GM21528 (cell line): ENCODE data around the gene CROCC.
"Not testable (repeated sequence)": the region's sequence is repeated elsewhere in the genome, so short reads cannot be mapped to it uniquely, and the experiment has no call there.

Experiments used
- ATAC-seq: cut with Tn5 transposase; IDR thresholded peaks from one replicate; pipeline ENCODE4 v1.9.1; 2021; ENCODE audit warnings: mild to moderate bottlenecking, moderate library complexity; ENCODE audit not compliant: unreplicated experiment, low FRiP score

The CROCC gene

DNA sequence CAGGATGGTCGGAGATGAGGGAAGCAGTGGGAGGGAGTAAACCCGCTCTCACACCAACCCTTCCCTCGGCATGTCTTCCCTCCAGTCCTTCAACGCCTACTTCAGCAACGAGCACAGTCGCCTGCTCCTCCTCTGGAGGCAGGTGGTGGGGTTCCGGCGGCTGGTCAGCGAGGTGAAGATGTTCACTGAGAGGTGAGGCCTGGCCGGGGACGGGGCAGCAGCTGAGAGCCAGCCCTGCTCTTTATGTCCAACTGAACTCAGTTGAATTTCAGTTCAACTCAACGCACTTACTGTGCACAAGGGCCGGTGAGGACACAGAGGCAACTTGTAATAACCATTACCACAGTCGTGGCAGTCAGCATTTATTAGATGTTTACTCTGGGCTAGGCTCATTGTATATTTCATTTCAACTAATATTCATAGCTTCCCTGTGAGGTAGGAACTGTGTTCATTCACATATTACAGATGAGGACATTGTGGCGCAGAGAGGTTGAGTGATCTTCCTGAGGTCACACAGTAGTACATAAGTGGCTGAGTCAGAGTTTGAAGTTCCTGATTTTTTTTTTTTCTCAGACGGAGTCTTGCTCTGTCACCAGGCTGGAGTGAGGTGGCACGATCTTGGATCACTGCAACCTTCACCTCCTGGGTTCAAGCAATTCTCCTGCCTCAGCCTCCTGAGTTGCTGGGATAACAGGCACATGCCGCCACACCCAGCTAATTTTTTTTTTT lies 9.6 kb downstream of the CROCC start:
- not testable (repeated sequence) for ATAC-seq

- ATAC-seq, result not testable (repeated sequence)
Measured at GRCh38 chr1:16933945-16934344, 12.2 kb downstream of the CROCC start.

GRCh38 chr1:16936580-16936979 lies 14.8 kb downstream of the CROCC start:
- not testable (repeated sequence) for ATAC-seq

- ATAC-seq, result no peak
Measured at GRCh38 chr1:16938351-16939321, 16.9 kb downstream of the CROCC start.

DNA sequence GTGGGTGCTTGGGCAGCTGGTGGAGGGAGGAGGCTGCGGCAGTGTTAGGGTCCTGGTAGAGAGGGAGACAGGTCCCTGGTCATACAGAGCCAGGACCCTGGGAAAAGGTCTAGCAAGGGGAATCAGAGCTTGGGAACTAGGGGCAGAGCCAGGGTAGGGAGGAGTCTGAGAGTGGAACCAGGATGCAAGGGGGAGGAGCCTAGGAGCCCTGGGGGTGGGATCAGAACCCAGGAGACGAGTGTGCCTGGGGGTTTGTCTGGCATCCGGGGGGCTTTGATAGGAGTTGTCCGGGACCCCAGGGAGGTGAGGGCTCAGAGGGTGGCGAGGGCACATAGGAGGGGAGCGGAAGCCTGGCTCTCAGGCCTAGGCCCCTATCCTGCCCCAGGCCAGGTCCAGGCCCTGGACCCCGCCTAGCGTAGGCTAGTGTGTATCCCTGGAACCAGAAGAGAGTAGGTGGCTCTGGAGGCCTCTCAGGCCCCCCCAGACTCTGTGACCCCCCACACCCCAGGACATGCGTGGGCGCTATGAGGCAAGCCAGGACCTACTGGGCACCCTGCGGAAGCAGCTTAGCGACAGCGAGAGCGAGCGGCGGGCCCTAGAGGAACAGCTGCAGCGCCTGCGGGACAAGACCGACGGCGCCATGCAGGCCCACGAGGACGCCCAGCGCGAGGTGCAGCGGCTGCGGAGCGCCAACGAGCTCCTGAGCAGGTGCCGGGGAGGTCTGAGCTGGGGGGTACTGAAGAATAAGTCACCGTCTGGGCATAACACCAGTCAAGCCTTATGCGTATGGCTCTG lies 17.9 kb downstream of the CROCC start:
- ATAC-seq, result not testable (repeated sequence)

- ATAC-seq, result no peak
Measured at GRCh38 chr1:16944038-16944437, 22.3 kb downstream of the CROCC start.

DNA sequence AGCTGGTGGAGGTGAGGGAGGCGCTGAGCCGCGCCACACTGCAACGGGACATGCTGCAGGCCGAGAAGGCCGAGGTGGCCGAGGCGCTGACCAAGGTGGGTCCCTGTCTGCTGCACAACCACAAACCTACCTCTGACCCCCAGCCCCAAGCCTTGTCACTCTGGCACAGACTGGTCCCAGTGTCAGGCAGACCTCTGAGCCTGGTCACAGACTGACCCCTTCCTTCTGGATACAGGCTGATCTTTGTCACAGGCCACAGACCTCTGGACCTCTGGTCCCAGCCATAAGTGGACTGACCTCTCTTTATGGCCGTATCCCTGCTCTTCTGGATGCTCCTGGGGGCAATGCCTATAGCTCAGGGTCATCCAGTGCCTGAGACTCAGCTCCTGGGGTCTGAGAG lies 23.8 kb downstream of the CROCC start:
- ATAC-seq, result not testable (repeated sequence)

DNA sequence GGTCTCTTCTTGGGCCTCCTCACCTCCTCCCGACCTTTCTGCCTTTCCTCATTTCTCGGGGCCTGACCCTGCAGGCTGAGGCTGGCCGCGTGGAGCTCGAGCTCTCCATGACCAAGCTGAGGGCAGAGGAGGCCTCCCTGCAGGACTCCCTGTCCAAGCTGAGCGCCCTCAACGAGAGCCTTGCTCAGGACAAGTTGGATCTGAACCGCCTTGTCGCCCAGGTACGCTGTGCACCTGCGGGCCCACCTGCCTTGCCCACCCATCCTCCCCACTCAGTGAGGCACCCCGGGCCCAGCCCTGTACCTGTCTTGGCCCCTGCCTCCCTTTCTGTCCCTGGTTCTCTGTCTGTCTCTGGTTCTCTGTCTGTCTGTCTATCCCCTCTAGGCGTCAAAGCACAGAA lies 24.5 kb downstream of the CROCC start:
- ATAC-seq, result not testable (repeated sequence)

- ATAC-seq, result no peak
Measured at GRCh38 chr1:16946646-16947045, 24.9 kb downstream of the CROCC start.

- ATAC-seq, result not testable (repeated sequence)
Measured at GRCh38 chr1:16948282-16948891, 26.7 kb downstream of the CROCC start.

DNA sequence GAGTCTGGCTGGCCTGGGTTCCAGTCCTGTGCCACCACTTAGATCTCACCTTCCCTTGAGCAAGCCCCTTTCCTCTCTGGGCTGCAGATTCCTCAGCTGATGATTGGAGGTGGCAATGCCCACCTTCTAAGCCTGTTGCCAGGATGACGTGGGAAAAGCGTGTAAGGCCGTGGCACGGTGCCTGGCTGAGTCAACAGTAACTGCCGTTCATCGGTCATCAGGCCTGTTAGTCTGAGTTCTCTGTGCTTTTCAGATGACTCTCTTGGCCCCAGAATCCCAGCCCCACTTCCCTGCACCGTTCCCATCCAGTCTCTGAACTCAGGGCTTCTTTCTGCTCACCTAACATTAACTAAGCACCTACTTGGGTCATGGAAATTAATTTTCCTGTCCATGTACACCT lies 27.3 kb downstream of the CROCC start:
- ATAC-seq, result not testable (repeated sequence)

GRCh38 chr1:16952376-16952775 lies 30.6 kb downstream of the CROCC start:
- ATAC-seq, result not testable (repeated sequence)

GRCh38 chr1:16954579-16954978 lies 32.8 kb downstream of the CROCC start:
- no peak for ATAC-seq

GRCh38 chr1:16955186-16955585 lies 33.5 kb downstream of the CROCC start:
- no peak for ATAC-seq

- no peak for ATAC-seq
Measured at GRCh38 chr1:16956775-16957174, 35.0 kb downstream of the CROCC start.

DNA sequence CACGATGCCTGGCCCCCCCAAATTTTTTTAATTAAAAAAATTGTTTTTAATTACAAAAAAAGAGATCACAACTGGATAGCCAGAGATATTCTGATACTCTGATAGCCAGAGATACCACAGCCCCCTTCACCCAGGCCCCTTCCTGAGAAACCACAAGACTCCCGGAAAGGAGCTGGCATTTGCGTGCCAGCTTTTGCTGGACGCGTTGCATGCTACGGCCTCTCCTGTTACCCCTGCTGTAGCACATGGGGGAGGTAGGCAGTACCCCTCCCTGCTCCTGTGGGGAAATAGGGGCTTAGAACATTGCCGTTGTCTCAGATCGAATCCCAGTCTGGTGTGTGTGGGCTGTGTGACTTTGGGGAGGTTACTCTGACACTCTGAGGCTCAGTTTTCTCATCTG lies 36.0 kb downstream of the CROCC start:
- ATAC-seq, result no peak

DNA sequence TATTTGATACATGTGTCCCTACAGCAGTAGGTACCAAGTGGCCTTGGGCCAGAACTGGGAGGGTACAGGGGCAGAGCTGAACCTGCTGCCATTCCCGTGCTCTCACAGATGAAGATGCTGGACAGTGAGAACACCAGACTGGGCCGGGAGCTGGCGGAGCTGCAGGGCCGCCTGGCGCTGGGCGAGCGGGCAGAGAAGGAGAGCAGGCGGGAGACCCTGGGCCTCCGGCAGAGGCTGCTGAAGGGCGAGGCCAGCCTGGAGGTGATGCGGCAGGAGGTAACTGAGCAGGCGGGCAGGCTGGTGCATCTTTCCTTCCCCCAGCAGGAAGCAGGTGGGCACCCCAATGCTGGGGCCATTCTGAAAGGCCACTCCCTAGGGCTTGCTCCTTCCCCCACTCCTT lies 36.7 kb downstream of the CROCC start:
- no peak for ATAC-seq

DNA sequence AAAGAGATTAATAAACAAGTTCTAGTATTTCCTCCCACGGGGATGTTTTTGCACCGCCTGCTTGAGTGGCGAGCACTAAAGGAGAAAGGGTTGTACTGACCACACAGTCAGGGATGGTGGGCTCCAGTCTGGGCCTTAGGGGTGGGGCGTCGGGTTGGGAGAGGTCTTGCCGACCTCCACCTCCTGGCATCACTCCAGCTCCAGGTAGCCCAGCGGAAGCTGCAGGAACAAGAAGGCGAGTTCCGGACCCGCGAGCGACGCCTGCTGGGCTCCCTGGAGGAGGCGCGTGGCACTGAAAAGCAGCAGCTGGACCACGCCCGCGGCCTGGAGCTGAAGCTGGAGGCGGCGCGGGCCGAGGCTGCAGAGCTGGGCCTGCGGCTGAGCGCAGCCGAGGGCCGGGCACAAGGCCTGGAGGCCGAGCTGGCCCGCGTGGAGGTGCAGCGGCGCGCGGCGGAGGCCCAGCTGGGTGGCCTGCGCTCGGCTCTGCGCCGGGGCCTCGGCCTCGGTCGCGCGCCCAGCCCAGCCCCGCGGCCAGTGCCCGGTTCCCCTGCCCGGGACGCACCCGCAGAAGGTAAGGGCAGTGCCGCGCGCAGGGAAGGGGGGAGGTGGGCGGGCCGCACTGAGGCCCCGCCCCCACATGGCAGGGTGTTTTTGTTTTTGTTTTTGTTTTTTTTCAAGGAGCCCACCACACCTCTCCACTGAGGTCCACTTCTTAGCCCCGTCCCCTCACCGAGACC lies 39.0 kb downstream of the CROCC start:
- no peak for ATAC-seq

DNA sequence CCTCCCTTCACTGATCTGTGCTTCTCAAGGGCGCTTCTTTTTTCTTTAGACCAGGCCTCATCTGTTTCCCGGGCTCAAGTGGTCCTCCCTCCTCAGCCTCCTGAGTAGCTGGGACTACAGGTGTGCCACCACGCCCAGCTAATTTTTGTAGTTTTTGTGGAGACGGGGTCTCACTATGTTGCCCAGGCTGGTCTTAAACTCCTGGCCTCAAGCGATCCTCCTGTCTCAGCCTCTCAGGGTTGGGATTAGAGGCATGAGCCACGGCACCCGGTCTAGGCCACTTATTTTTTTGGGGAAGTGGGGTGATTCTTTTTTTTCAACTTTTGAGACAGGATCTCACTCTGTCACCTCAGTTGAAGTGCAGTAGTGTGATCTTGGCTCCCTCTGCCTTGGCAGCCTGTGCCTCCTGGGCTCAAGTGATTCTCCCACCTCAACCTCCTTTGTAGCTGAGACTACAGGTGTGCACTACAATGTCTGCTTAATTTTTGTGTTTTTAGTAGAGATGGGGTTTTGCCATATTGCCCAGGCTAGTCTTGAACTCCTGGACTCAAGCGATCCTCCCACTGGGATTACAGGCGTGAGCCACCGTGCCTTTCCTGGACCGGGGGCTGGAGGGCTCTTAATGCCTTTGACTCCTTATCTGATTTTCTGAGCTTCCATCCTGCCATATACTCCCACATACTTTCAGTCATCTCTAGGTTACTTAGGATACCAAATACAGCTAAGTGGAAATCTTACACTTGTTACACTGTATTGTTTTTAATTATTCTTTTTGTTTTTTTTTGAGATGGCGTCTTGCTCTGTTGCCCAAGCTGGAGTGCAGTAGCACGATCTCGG lies 39.8 kb downstream of the CROCC start:
- ATAC-seq, result no peak
